Esophagus muscularis mucosa (tissue), 4 donors: ENCODE results near the gene DCST2.

Experiments used
- CTCF ChIP-seq, 3 experiments: fragments of 200-600 bp in 2 of 3; fragments of 450-650 bp in 1 of 3; sonication (generic) in 2 of 3; IDR thresholded peaks; one replicate each; pipeline ENCODE4 v1.5.1; 2017 to 2019; ENCODE audit warnings: antibody characterized with exemption in 3 of 3, mild to moderate bottlenecking in 2 of 3, moderate library complexity in 1 of 3
- EP300 ChIP-seq: sonication (generic); formaldehyde crosslinking; IDR thresholded peaks from one replicate; pipeline ENCODE4 v1.6.1; 2017; ENCODE audit warnings: antibody characterized with exemption
- POLR2A ChIP-seq: fragments of 450-650 bp; IDR thresholded peaks from one replicate; pipeline ENCODE4 v1.6.1; 2017; ENCODE audit warnings: antibody characterized with exemption, moderate library complexity, mild to moderate bottlenecking, low read depth

- TF ChIP-seq EP300 (no peak), CTCF (IDR thresholded peaks at IDR 0.05) (no peak), POLR2A (peak; percentile 77)
Measured at GRCh38 chr1:154974102-154974807, 59.3 kb downstream of the DCST2 start, which contains the start of gene CKS1B.
